ENCODE results near the gene PDE6D. TPM values are rescaled to one million over a fixed set of nuclear protein-coding genes. Genes with fewer than 3 reads are reported as not detected.

Gene PDE6D
- total RNA-seq, 2 donors from 2014 or later = 17.3 to 31.8 TPM

GRCh38 chr2:231692847-231693246 is 88.2 kb downstream of the PDE6D start:
- DNase-seq (ENCODE audit: low spot score) = no peak
- Histone ChIP-seq H3K27me3 (replicated peaks; ENCODE audit: insufficient read depth) (no peaks in the 10 kb centered on the region), H3K4me3 (no peak overlapping the region), H3K9me3 (no peaks in the 10 kb centered on the region), H3K4me1 (replicated peaks) (no peaks in the 10 kb centered on the region), H3K27ac (no peak overlapping the region), H3K36me3 (no peaks in the 10 kb centered on the region)
- no peak for TF ChIP-seq POLR2A (IDR thresholded peaks at IDR 0.05)
- TF ChIP-seq, protein P1, sequence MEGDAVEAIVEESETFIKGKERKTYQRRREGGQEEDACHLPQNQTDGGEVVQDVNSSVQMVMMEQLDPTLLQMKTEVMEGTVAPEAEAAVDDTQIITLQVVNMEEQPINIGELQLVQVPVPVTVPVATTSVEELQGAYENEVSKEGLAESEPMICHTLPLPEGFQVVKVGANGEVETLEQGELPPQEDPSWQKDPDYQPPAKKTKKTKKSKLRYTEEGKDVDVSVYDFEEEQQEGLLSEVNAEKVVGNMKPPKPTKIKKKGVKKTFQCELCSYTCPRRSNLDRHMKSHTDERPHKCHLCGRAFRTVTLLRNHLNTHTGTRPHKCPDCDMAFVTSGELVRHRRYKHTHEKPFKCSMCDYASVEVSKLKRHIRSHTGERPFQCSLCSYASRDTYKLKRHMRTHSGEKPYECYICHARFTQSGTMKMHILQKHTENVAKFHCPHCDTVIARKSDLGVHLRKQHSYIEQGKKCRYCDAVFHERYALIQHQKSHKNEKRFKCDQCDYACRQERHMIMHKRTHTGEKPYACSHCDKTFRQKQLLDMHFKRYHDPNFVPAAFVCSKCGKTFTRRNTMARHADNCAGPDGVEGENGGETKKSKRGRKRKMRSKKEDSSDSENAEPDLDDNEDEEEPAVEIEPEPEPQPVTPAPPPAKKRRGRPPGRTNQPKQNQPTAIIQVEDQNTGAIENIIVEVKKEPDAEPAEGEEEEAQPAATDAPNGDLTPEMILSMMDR (IDR thresholded peaks at IDR 0.05) = no peak
- TF ChIP-seq POLR2AphosphoS5 (IDR thresholded peaks at IDR 0.05) = no peak
- 93% methylated on average over 7 of the region's 13 CpGs for WGBS
- intact Hi-C loops (cut with DNase I) = no loop called here

DNA sequence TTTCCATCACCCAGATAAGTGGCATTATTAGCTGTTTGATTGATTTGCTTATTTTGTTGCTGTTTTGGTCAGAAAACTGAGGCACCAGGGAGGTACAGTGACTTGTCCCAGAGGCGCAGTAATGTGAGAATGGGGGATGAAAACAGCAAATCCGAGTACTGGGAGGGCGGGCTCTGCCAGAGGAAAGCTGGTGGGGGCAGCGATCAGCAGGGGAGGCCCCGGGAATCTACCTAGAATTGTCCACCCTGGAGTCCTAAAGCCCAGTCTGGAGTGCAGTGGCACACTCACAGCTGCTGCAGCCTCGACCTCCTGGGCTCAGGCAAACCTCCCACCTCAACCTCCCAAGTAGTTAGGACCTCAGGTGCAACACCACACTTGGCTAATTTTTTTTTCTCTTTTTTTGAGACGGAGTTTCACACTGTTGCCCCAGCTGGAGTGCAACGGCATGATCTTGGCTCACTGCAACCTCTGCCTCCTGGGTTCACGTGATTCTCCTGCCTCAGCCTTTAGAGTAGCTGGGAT is 89.8 kb downstream of the PDE6D start:
- no peak overlapping the region for H3K27ac ChIP-seq
- no peaks in the 10 kb centered on the region for H3K36me3 ChIP-seq
- DNase-seq (ENCODE audit: low spot score) = no peak
- no peaks in the 10 kb centered on the region for H3K9me3 ChIP-seq
- H3K27me3 ChIP-seq (replicated peaks; ENCODE audit: insufficient read depth) = no peaks in the 10 kb centered on the region
- 58% methylated on average over 9 of the region's 9 CpGs for WGBS
- H3K4me1 ChIP-seq (replicated peaks) = no peaks in the 10 kb centered on the region
- no peak overlapping the region for H3K4me3 ChIP-seq
- TF ChIP-seq POLR2AphosphoS5 (IDR thresholded peaks at IDR 0.05) (no peak), POLR2A (IDR thresholded peaks at IDR 0.05) (no peak)
- TF ChIP-seq, protein P1 (IDR thresholded peaks at IDR 0.05) = no peak
- intact Hi-C loops (cut with DNase I) = no loop called here

GRCh38 chr2:231689124-231689893 is 91.8 kb downstream of the PDE6D start:
- Histone ChIP-seq H3K36me3 (no peaks in the 10 kb centered on the region), H3K4me1 (replicated peaks) (no peaks in the 10 kb centered on the region), H3K27me3 (replicated peaks; ENCODE audit: insufficient read depth) (no peaks in the 10 kb centered on the region), H3K4me3 (no peak overlapping the region), H3K9me3 (no peaks in the 10 kb centered on the region), H3K27ac (no peak overlapping the region)
- TF ChIP-seq POLR2AphosphoS5 (IDR thresholded peaks at IDR 0.05) (no peak), POLR2A (IDR thresholded peaks at IDR 0.05) (no peak)
- TF ChIP-seq, protein P1 (IDR thresholded peaks at IDR 0.05) = no peak
- 82% methylated on average over 15 of the region's 15 CpGs for WGBS
- no peak for DNase-seq (ENCODE audit: low spot score)
- intact Hi-C loops (cut with DNase I) = no loop called here

DNA sequence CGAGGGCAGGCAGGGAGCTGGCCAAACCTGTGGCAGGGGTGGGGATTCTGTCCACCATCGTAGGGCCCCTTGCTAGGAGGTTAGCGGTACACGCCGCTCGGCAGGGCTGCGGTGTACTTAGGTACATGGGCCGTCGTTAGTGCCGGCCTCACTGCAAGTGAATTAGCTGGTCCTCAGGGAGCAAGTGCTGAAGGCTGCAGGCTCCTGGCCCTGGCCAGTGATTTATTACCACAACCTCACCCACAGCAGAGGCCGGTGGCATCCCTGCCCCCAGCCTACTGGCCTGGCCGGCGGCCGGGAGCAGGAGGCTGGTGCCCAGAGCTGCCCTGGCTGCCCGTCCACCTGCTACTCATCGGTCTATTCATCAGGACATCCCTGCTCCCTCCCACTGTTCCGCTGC is 92.4 kb downstream of the PDE6D start:
- Histone ChIP-seq H3K27me3 (replicated peaks; ENCODE audit: insufficient read depth) (no peaks in the 10 kb centered on the region), H3K4me1 (replicated peaks) (no peaks in the 10 kb centered on the region), H3K9me3 (no peaks in the 10 kb centered on the region), H3K4me3 (no peak overlapping the region), H3K27ac (no peak overlapping the region), H3K36me3 (no peaks in the 10 kb centered on the region)
- TF ChIP-seq POLR2A (IDR thresholded peaks at IDR 0.05) (no peak), POLR2AphosphoS5 (IDR thresholded peaks at IDR 0.05) (no peak)
- TF ChIP-seq, protein P1 (IDR thresholded peaks at IDR 0.05) = no peak
- WGBS = 88% methylated on average over 16 of the region's 17 CpGs
- intact Hi-C loops (cut with DNase I) = no loop called here
- no peak for DNase-seq (ENCODE audit: low spot score)

GRCh38 chr2:231687961-231688360 is 93.1 kb downstream of the PDE6D start:
- intact Hi-C loops (cut with DNase I) = no loop called here
- DNase-seq (ENCODE audit: low spot score) = no peak
- 96% methylated on average over 4 of the region's 4 CpGs for WGBS
- Histone ChIP-seq H3K27me3 (replicated peaks; ENCODE audit: insufficient read depth) (no peaks in the 10 kb centered on the region), H3K27ac (no peak overlapping the region), H3K4me1 (replicated peaks) (no peaks in the 10 kb centered on the region), H3K9me3 (no peaks in the 10 kb centered on the region), H3K36me3 (no peaks in the 10 kb centered on the region), H3K4me3 (no peak overlapping the region)
- TF ChIP-seq, protein P1 (IDR thresholded peaks at IDR 0.05) = no peak
- TF ChIP-seq POLR2A (IDR thresholded peaks at IDR 0.05) (no peak), POLR2AphosphoS5 (IDR thresholded peaks at IDR 0.05) (no peak)

All from prostate gland (tissue), 2 donors.